SHP77 (cell line): Measurements from ENCODE around the gene ANKDD1A.

Experiments used
- DNase-seq, 2 experiments: peaks; one replicate each; lab custom pipeline; 2025; lab: John Stamatoyannopoulos, UW

The ANKDD1A gene

GRCh38 chr15:64923546-64923945, 11.8 kb downstream of the ANKDD1A start:
- no peak for DNase-seq

DNA sequence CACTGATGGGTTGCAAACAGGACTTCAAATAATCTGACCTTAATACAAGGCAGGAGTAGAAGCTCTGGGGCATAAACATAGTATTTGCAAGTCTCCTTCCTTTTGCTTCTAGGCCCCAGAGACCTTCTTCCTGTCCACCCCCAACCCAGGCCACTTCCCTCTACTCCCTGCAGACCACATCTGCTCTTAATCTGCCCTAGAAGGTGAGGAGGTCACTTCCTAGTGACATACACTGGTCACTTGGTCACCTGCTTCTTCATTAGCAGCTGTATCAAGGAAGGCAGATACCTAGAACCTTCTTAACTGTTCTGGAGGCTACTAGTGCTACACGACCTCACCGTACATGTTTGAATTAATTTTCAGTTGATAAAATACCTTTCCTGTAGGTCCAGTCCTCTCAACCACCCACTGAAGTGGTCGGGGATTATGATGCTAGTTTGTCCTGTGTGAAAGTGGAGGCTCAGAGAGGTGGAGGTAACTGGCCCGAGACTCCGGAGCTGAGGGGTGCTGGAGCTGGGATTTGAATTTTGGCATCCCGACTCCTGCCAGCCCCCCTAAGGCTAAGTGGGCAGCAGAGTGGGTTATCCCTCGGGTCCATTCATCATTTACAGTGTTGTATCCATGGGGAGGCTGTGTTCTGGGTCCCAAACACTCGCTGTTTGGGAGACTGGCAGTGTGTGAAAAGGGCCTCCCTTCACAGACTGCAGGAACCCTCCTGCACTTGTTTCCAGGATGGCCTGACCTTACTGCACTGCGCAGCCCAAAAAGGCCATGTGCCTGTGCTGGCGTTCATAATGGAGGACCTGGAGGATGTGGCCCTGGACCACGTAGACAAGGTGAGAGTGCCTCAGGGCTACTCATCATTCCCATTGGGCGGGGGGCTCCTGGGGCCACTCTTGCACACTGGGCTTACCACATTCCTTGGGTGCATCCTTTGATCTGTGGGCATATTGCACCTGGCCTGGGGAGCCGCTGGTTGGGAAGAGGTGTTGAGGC, 13.9 kb downstream of the ANKDD1A start:
- DNase-seq = no peak

DNA sequence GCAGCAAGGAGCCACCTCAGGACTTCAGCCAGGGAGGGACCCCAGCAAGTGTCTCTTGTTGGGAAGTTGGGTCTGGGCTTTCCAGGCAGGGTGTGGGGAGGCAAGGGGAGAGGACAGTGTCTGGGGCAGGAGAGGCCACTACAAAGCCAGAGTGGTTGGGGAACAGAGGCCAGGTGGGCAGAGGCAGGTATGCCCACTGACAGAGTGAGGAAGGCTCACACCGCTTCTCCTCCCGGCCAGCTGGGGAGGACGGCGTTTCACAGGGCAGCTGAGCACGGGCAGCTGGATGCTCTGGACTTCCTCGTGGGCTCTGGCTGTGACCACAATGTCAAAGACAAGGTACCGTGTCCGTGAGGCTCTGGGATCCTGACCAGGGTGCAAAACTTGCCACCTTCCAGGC, 15.0 kb downstream of the ANKDD1A start:
- no peak for DNase-seq

- no peak for DNase-seq
Observed at GRCh38 chr15:64928626-64929220, 17.0 kb downstream of the ANKDD1A start.

GRCh38 chr15:64930019-64930652, 18.4 kb downstream of the ANKDD1A start:
- DNase-seq = no peak

GRCh38 chr15:64930778-64931371, 19.2 kb downstream of the ANKDD1A start:
- DNase-seq = no peak

GRCh38 chr15:64931381-64931780, 19.7 kb downstream of the ANKDD1A start:
- DNase-seq = no peak

GRCh38 chr15:64934023-64934422, 22.3 kb downstream of the ANKDD1A start:
- DNase-seq = no peak

- DNase-seq = peak; percentile 21 to 39
Observed at GRCh38 chr15:64938192-64938591, 26.5 kb downstream of the ANKDD1A start.

- no peak for DNase-seq
Observed at GRCh38 chr15:64942356-64942755, 30.7 kb downstream of the ANKDD1A start.

DNA sequence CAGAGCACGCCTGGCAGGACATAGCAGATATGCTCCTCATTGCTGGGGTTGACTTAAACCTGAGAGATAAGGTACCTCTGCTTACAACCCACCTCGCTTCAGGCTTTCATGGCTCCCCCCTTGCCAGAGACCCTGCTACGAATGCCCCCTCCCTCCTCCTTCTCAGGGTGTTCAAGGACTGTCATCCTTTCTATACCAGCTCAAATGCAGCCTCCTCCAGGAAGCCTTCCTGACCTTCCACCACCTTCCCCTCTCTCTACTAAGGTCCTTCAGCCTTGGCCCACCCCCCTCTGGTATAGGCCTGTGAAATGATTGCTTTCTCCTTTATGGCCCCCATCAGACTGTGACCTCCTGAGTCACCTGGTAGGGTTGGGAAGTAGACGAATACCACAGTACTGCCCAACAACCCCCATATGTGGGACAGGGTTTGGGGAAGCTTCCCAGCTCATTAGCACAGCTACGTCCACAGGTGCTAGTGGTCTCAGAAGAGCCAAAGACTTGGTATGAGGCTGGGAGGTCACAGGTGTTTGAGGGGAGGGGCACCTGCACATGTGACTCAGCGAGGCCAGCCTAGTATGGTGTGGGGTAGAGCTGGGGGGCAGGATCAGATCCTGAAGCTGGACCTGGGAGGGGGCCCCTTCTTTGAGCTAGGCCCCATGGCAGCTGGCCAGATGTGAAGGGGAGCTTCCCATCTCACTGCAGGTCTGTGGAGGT, 32.0 kb downstream of the ANKDD1A start:
- DNase-seq = no peak

DNA sequence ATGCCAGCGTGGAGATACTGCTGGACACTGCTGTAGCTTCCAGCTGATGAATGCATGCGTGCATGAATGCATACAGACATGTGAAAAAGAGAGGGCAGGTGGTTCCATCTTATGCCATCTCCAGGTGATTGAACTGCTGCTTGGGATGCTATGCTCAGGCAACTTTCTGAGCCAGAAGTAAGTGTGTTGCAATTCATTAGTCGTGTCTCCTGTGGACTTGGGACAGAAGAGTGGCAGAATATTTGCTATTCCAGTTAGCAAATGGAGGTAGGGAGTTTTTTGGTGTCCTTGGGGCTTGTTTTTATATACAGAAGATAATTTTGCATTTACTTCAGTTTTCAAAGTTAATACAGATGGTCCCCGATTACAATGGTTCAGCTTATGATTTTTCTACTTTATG, 33.3 kb downstream of the ANKDD1A start:
- no peak for DNase-seq

GRCh38 chr15:64947211-64947610, 35.5 kb downstream of the ANKDD1A start:
- no peak for DNase-seq

GRCh38 chr15:64948916-64949315, 37.2 kb downstream of the ANKDD1A start:
- no peak for DNase-seq

DNA sequence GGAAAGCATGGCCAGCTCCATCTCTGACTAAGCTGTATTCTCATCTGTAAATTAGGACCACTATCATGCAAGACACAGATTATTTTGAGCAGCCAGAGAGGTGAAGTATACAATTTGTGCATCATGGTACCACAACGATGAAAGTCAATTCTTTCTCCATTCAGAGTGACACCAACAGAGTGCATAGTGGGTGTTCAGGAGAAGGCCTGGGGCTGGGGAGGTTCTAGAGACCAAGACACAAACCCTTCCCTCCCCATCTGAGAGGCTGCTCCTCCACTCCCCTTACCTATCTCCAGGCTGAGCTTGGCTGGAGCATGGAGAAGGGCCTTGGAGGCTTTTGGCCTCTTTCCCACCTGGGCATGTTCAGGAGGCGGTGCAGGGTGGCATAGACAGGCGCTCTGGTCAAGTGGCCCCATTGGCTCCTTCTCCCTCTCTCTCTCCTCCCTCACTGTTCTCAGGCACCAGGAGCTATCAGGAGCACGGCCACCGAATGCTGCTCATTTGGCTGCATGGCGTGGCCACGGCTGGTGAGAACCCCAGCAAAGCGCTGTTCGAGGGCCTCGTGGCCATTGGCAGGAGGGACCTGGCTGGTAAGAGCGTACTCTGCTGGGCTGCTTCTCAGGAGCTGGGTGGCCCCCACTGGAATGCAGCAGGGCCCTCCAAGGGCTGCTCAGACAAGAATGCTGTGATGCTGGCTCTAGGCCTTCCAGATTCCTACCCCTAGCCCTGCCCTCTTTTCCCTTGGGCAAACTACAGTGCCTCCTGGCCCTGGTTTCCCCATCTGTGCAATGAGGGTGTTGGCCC, 37.9 kb downstream of the ANKDD1A start:
- DNase-seq = no peak

- DNase-seq = no peak
Observed at GRCh38 chr15:64950888-64951287, 39.2 kb downstream of the ANKDD1A start.

DNA sequence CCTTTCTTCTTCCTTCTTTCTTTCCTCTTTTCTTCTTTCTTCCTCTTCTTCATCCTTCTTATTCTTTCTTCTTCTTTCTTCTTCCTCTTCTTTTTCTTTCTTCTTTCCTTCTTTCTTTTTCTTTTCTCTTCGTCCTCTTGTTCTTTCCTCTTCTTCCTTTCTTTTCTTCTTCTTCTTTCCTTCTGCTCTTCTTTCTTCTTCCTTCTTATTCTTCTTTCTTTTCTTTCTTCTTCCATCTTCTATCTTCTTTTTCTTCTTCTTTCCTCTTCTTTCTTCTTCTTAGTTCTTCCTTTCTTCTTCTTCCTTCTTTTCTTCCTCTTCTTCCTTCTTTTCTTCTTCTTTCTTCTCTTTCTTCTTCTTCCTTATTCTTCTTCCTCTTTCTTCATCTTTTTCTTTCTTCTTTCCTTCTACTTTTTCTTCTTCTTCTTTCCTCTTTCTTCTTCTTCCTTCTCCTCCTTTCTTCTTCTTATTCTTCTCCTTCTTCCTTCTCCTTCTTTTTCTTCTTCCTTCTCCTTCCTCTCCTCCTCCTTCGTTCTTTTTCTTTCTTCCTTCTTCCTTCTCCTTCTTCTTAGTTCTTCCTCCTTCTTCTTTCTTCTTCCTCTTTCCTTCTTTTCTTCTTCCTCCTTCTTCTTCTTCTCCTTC, 40.2 kb downstream of the ANKDD1A start:
- DNase-seq = no peak

GRCh38 chr15:64954395-64954794, 42.7 kb downstream of the ANKDD1A start:
- no peak for DNase-seq

DNA sequence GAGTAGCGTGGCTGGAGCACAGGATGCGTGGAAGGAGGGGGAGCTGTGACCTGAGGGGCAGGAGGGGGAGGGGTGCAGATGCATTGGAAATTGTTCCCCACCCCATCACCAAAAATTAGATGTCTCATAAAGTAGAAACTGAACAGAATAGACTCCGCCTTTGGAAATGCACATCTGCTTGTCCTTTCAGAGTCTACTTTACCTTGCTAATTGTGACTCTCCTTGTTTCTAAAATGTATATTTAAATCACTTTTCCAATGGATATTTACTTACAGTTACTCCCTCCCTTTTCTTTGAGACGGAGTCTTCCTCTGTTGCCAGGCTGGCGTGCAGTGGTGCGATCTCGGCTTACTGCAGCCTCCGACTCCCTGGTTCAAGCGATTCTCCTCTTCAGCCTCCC, 47.4 kb downstream of the ANKDD1A start:
- no peak for DNase-seq

DNA sequence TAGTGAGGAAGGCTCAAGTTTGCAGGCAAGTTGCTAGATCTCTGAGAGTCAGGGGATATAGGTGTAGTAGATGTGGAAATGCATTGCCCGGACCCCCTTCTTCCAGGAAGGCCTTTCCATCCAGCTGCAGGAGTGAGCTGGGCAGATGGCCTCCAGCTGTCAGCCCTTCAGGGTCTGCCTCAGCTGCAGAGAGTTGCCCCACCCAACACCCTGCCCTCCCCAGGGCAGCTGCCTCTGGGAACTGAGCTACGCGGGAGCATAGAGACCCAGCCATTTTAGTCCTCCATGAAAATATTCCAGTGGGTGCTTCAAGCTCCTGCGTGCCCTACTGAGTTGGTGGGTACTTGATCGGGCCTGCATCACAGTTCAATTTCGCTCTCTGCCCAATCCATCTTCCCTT, 48.5 kb downstream of the ANKDD1A start:
- DNase-seq = no peak
